Left ventricle myocardium inferior (tissue), 1 donor: Measurements from ENCODE around the gene WNT5A. TPM values are rescaled to one million over a fixed set of nuclear protein-coding genes. Genes with fewer than 3 reads are reported as not detected.

Source experiments
- DNase-seq: peaks from one replicate; pipeline ENCODE4 v3.0.0-alpha.2; 2020
- H3K27ac ChIP-seq: fragments of 200-600 bp; replicated peaks from 2 replicates; pipeline ENCODE4 v1.8.0; 2021
- H3K27me3 ChIP-seq: fragments of 200-600 bp; 2 replicates; pipeline ENCODE4 v1.8.0; 2021; ENCODE audit warnings: low read depth
- H3K36me3 ChIP-seq: fragments of 200-600 bp; 2 replicates; pipeline ENCODE4 v1.8.0; 2021
- H3K4me1 ChIP-seq: fragments of 200-600 bp; 2 replicates; pipeline ENCODE4 v1.8.0; 2021
- H3K4me3 ChIP-seq: fragments of 200-600 bp; 2 replicates; pipeline ENCODE4 v1.8.0; 2021; ENCODE audit warnings: mild to moderate bottlenecking, moderate library complexity
- H3K9me3 ChIP-seq: fragments of 200-600 bp; replicated peaks from 2 replicates; pipeline ENCODE4 v1.8.0; 2021
- CTCF ChIP-seq: fragments of 200-600 bp; IDR thresholded peaks from 2 replicates; pipeline ENCODE4 v1.8.0; 2021; ENCODE audit warnings: antibody characterized with exemption, mild to moderate bottlenecking, borderline replicate concordance
- intact Hi-C: fragments of 100-400 bp; cut with micrococcal nuclease; formaldehyde crosslinking; loops from one replicate; pipeline ENCODE4 v1.11.0; 2022
- total RNA-seq: library from RNA; stranded (reverse); fragmentation: NEBNext Ultra II Directional; extraction: Animal tissue kit (Norgen Biotek cat#: 25700); gene quantifications from one replicate; pipeline ENCODE4 v1.2.1, GENCODE V29; 2021
- donor health status: DM: no; HTN: yes; CAD: no; lungs with severe emphysema.

Gene WNT5A
- total RNA-seq, 1 donor from 2014 or later, result 3.8 TPM

GRCh38 chr3:55454611-55455010, 32.5 kb downstream of the WNT5A start:
- no peaks in the 10 kb centered on the region for H3K36me3 ChIP-seq
- TF ChIP-seq CTCF, result no peak

GRCh38 chr3:55453886-55454496, 33.1 kb downstream of the WNT5A start:
- no peaks in the 10 kb centered on the region for H3K9me3 ChIP-seq
- no peak overlapping the region for H3K27ac ChIP-seq
- intact Hi-C loops, result no loop called here

More at GRCh38 chr3:55454611-55455010, 32.5 kb downstream of the WNT5A start:
- Histone ChIP-seq H3K4me3 (no peak overlapping the region), H3K9me3 (no peaks in the 10 kb centered on the region), H3K27me3 (peaks cover 29% of the 10 kb centered on the region), H3K4me1 (no peaks in the 10 kb centered on the region), H3K27ac (no peak overlapping the region)
- no peak for DNase-seq
- intact Hi-C loops, result no loop called here

DNA sequence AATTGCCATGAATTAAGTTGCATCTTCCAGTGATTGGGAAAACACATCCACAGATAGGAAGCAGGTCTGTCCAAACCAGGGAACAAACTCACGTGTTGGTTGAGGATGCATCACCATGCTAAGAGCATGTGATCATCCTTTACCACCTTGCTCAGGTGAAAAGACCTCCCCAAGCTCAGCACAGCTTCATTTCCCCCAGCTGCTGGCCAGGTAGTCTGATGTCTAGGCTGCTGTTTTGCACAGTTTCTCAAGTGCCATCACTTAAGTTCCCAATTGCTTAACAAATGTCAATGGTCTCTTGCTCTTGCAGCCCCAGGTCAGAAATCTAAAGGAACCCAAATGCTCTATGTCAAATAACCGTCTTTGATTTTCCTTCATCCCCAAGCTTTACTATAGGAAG, 34.2 kb downstream of the WNT5A start:
- no peak for DNase-seq

More at GRCh38 chr3:55453886-55454496, 33.1 kb downstream of the WNT5A start:
- Histone ChIP-seq H3K4me3 (no peak overlapping the region), H3K27me3 (peaks cover 32% of the 10 kb centered on the region), H3K4me1 (no peaks in the 10 kb centered on the region), H3K36me3 (no peaks in the 10 kb centered on the region)
- DNase-seq, result no peak
- no peak for TF ChIP-seq CTCF

DNA sequence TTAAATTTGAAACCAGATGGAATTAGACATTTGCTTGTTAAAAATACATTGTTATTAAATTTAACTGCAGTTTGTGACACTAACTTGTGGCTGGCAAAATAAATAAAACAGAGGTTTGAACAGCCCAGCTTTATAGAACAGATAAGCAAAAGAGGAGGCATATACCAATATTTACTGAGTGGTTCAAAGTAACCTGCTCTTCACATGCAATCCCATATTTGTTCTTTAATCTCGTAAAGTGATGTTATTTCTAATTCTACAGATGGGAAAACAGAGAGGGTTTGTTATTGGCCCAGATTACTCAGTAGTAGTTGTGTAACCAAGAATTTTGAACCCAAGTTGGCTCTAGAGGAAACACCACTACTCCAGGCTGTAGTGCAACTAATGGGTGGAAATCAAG, 37.6 kb downstream of the WNT5A start:
- no peak for TF ChIP-seq CTCF
- Histone ChIP-seq H3K36me3 (no peaks in the 10 kb centered on the region), H3K4me3 (no peak overlapping the region)

More for the DNA sequence above, 34.2 kb downstream of the WNT5A start:
- intact Hi-C loops, result no loop called here
- no peak overlapping the region for H3K4me3 ChIP-seq
- no peaks in the 10 kb centered on the region for H3K4me1 ChIP-seq
- H3K36me3 ChIP-seq, result no peaks in the 10 kb centered on the region
- no peak for TF ChIP-seq CTCF
- H3K9me3 ChIP-seq, result no peaks in the 10 kb centered on the region
- H3K27ac ChIP-seq, result no peak overlapping the region
- peaks cover 38% of the 10 kb centered on the region for H3K27me3 ChIP-seq

DNA sequence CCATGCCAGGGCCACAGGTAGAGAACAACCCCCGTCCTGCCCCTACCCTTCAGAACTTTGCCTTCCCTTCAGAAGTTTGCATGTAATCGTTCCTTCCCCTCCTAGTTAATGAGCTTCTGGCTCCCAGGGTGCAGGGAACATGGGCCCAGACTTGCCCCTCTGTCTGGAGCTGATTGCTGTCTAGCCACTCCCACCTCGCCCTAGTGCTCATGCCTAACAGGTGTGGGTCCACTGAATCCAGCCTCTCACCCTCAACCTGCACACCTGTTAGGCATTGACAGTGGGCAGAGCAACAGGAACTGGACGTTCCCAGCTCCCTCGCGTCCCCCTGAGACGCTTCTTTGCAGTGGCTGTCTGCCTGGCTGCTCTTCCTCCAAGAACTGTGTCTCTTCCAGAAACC, 40.3 kb downstream of the WNT5A start:
- DNase-seq, result no peak
- Histone ChIP-seq H3K36me3 (no peaks in the 10 kb centered on the region), H3K27ac (no peak overlapping the region), H3K4me1 (no peaks in the 10 kb centered on the region), H3K27me3 (peaks cover 59% of the 10 kb centered on the region), H3K4me3 (no peak overlapping the region), H3K9me3 (no peaks in the 10 kb centered on the region)
- TF ChIP-seq CTCF, result no peak
- intact Hi-C loops, result no loop called here

More for the DNA sequence above, 37.6 kb downstream of the WNT5A start:
- Histone ChIP-seq H3K27me3 (peaks cover 68% of the 10 kb centered on the region), H3K27ac (no peak overlapping the region), H3K4me1 (no peaks in the 10 kb centered on the region), H3K9me3 (no peaks in the 10 kb centered on the region)
- DNase-seq, result no peak
- intact Hi-C loops, result no loop called here
